Astrocyte (in vitro differentiated cells and primary cell): ENCODE results near the gene CLDN12. TPM values are rescaled to one million over a fixed set of nuclear protein-coding genes. Genes with fewer than 3 reads are reported as not detected.

ENCODE experiments used
- DNase-seq: peaks from one replicate; pipeline ENCODE4 v3.0.0-alpha.2; 2010; ENCODE audit warnings: low read depth
- FAIRE-seq: peaks from 2 replicates; lab custom pipeline; 2011; peaks lifted over from hg19 to GRCh38; lab: Jason Lieb, UNC
- H2AFZ ChIP-seq: 2 replicates; pipeline ENCODE4 v1.6.0; 2012; ENCODE audit warnings: low read depth, low read length, inconsistent platforms
- H3K27ac ChIP-seq: 2 replicates; pipeline ENCODE4 v1.5.1; 2011; ENCODE audit warnings: low read depth, low read length, inconsistent platforms
- H3K27me3 ChIP-seq: 2 replicates; pipeline ENCODE4 v1.6.0; 2011; ENCODE audit warnings: low read length, inconsistent platforms; ENCODE audit not compliant: insufficient read depth
- H3K36me3 ChIP-seq: 2 replicates; pipeline ENCODE4 v1.5.1; 2011; ENCODE audit warnings: low read length, inconsistent platforms; ENCODE audit not compliant: insufficient read depth
- H3K4me1 ChIP-seq: 2 replicates; pipeline ENCODE4 v1.5.1; 2011; ENCODE audit warnings: low read length, inconsistent platforms; ENCODE audit not compliant: insufficient read depth
- H3K4me2 ChIP-seq: 2 replicates; pipeline ENCODE4 v1.6.0; 2012; ENCODE audit warnings: low read length, inconsistent platforms
- H3K4me3 ChIP-seq: 2 replicates; pipeline ENCODE4 v1.5.1; 2011; ENCODE audit warnings: low read depth, mild to moderate bottlenecking, low read length, inconsistent platforms; ENCODE audit not compliant: insufficient read depth
- H3K79me2 ChIP-seq: 2 replicates; pipeline ENCODE4 v1.6.0; 2012; ENCODE audit warnings: mild to moderate bottlenecking, low read length, inconsistent platforms; ENCODE audit not compliant: insufficient read depth
- H3K9ac ChIP-seq: 2 replicates; pipeline ENCODE4 v1.6.0; 2012; ENCODE audit warnings: mild to moderate bottlenecking, low read length, inconsistent platforms
- H3K9me3 ChIP-seq: 2 replicates; pipeline ENCODE4 v1.5.1; 2012; ENCODE audit warnings: low read depth, mild to moderate bottlenecking, low read length, inconsistent platforms; ENCODE audit not compliant: insufficient read depth
- H4K20me1 ChIP-seq: 2 replicates; pipeline ENCODE4 v1.6.0; 2012; ENCODE audit warnings: low read length, inconsistent platforms; ENCODE audit not compliant: insufficient read depth
- H3K27ac Mint-ChIP-seq: one replicate; pipeline ENCODE4 v1.8.0; 2021; ENCODE audit warnings: mild to moderate bottlenecking, mixed read lengths; ENCODE audit not compliant: unreplicated experiment
- H3K27me3 Mint-ChIP-seq: one replicate; pipeline ENCODE4 v1.8.0; 2021; ENCODE audit warnings: low read depth, mixed read lengths; ENCODE audit not compliant: unreplicated experiment
- H3K36me3 Mint-ChIP-seq: one replicate; pipeline ENCODE4 v1.8.0; 2021; ENCODE audit warnings: low read depth, mixed read lengths; ENCODE audit not compliant: unreplicated experiment
- H3K4me1 Mint-ChIP-seq: one replicate; pipeline ENCODE4 v1.8.0; 2021; ENCODE audit warnings: low read depth, mixed read lengths; ENCODE audit not compliant: unreplicated experiment
- H3K4me3 Mint-ChIP-seq: one replicate; pipeline ENCODE4 v1.8.0; 2021; ENCODE audit warnings: mild to moderate bottlenecking, moderate library complexity, mixed read lengths; ENCODE audit not compliant: unreplicated experiment
- H3K9me3 Mint-ChIP-seq: one replicate; pipeline ENCODE4 v1.8.0; 2021; ENCODE audit warnings: mild to moderate bottlenecking, mixed read lengths; ENCODE audit not compliant: unreplicated experiment
- CTCF ChIP-seq: IDR thresholded peaks from 2 replicates; pipeline ENCODE4 v1.5.1; 2011; ENCODE audit warnings: low read depth, mild to moderate bottlenecking, inconsistent platforms, low read length, moderate library complexity; ENCODE audit not compliant: insufficient read depth
- EZH2 ChIP-seq: IDR thresholded peaks from 2 replicates; pipeline ENCODE4 v1.6.1; 2012; ENCODE audit warnings: mild to moderate bottlenecking, low read length, inconsistent platforms; ENCODE audit not compliant: insufficient read depth
- total RNA-seq: library from RNA; stranded (reverse); gene quantifications from 2 replicates; pipeline ENCODE4 v1.2.1, GENCODE V29; 2021

CLDN12 gene
- total RNA-seq, 1 donor from 2014 or later: 42.8 TPM

- no peaks in the 10 kb centered on the region for H3K36me3 Mint-ChIP-seq
- TF ChIP-seq CTCF (no peak), EZH2 (no peak)
- Histone ChIP-seq H3K27me3 (no peaks in the 10 kb centered on the region), H3K9ac (no peak overlapping the region), H3K27ac (no peak overlapping the region), H3K9me3 (no peaks in the 10 kb centered on the region), H3K4me3 (no peak overlapping the region), H2AFZ (no peak overlapping the region), H3K36me3 (no peaks in the 10 kb centered on the region), H3K79me2 (no peaks in the 10 kb centered on the region), H4K20me1 (no peaks in the 10 kb centered on the region), H3K4me2 (no peak overlapping the region), H3K4me1 (no peaks in the 10 kb centered on the region)
- H3K4me3 Mint-ChIP-seq: no peak overlapping the region
- no peak for FAIRE-seq
- H3K27ac Mint-ChIP-seq: no peak overlapping the region
- peaks cover 6% of the 10 kb centered on the region for H3K9me3 Mint-ChIP-seq
- DNase-seq: no peak
- H3K27me3 Mint-ChIP-seq: no peaks in the 10 kb centered on the region
- peaks cover 5% of the 10 kb centered on the region for H3K4me1 Mint-ChIP-seq
Observed at GRCh38 chr7:90445633-90446032, 42.4 kb downstream of the CLDN12 start.

- Histone ChIP-seq H2AFZ (no peak overlapping the region), H3K79me2 (no peaks in the 10 kb centered on the region), H3K27me3 (no peaks in the 10 kb centered on the region), H3K36me3 (no peaks in the 10 kb centered on the region), H3K9me3 (no peaks in the 10 kb centered on the region), H4K20me1 (no peaks in the 10 kb centered on the region), H3K9ac (no peak overlapping the region), H3K27ac (no peak overlapping the region), H3K4me3 (no peak overlapping the region), H3K4me2 (no peak overlapping the region), H3K4me1 (no peaks in the 10 kb centered on the region)
- DNase-seq: no peak
- Mint-ChIP-seq H3K27ac (no peak overlapping the region), H3K36me3 (no peaks in the 10 kb centered on the region), H3K4me1 (peaks cover 5% of the 10 kb centered on the region), H3K9me3 (peaks cover 6% of the 10 kb centered on the region), H3K4me3 (no peak overlapping the region), H3K27me3 (no peaks in the 10 kb centered on the region)
- no peak for FAIRE-seq
- TF ChIP-seq CTCF: no peak
- no peak for TF ChIP-seq EZH2
Observed at GRCh38 chr7:90446137-90446899, 43.1 kb downstream of the CLDN12 start.

- Mint-ChIP-seq H3K4me1 (peaks cover 2% of the 10 kb centered on the region), H3K4me3 (no peak overlapping the region), H3K36me3 (no peaks in the 10 kb centered on the region), H3K27me3 (peaks cover 3% of the 10 kb centered on the region), H3K27ac (no peak overlapping the region), H3K9me3 (no peaks in the 10 kb centered on the region)
- no peak overlapping the region for H3K9ac ChIP-seq
- H3K27me3 ChIP-seq: no peaks in the 10 kb centered on the region
- no peaks in the 10 kb centered on the region for H3K36me3 ChIP-seq
- no peaks in the 10 kb centered on the region for H3K9me3 ChIP-seq
- no peaks in the 10 kb centered on the region for H3K4me1 ChIP-seq
- FAIRE-seq (no peak), DNase-seq (no peak)
- no peaks in the 10 kb centered on the region for H3K79me2 ChIP-seq
- no peak overlapping the region for H3K4me2 ChIP-seq
- no peak overlapping the region for H3K4me3 ChIP-seq
- H2AFZ ChIP-seq: no peak overlapping the region
- no peak for TF ChIP-seq EZH2
- no peak for TF ChIP-seq CTCF
- H4K20me1 ChIP-seq: no peaks in the 10 kb centered on the region
- H3K27ac ChIP-seq: no peak overlapping the region
Observed at GRCh38 chr7:90453259-90453891, 50.1 kb downstream of the CLDN12 start.
